GM18526 (cell line): Measurements from ENCODE around the gene LRRN2.

Experiments
- POLR2A ChIP-seq: IDR thresholded peaks from 3 replicates; pipeline ENCODE4 v1.6.1; 2011; ENCODE audit not compliant: insufficient read length; ENCODE audit errors: extremely low read depth

The LRRN2 gene

DNA sequence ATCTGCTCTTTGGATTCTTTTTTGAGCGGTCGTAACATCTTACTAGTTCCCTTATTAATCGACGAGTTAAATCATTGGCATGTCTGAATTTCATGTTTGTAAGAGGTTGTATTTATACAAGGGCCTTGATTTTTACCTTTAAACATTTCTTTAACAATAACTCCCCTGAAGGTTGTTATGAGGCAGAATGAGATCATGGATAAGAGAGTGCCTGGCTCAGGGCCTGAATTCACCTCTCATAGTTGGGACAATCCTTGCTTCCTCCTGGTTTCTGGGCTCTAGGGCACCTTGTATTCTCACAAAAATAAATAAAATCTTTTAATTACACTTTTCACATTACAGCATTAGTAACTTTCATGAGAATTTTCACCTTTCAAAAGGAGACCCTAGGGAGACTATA is 113.9 kb downstream of the LRRN2 start:
- TF ChIP-seq POLR2A: no peak

DNA sequence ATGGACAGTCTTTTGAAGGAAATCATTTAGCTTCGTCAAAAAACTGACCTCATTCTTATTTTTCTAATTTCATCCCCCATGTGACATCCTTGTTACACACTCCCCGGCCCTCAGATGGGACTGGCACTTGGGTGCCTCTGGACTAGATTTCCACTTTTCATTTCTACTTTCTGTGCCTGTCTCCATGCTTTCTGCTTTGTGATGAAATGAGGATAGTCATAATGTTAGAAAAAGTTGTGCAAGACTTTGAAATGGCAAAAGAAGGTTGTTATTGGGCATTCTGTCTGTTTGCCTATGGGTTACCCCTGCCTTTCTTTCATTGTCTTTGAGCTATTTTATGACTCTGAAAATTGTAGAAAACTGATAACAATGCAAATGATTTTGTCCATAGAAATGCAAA is 114.4 kb downstream of the LRRN2 start:
- no peak for TF ChIP-seq POLR2A

DNA sequence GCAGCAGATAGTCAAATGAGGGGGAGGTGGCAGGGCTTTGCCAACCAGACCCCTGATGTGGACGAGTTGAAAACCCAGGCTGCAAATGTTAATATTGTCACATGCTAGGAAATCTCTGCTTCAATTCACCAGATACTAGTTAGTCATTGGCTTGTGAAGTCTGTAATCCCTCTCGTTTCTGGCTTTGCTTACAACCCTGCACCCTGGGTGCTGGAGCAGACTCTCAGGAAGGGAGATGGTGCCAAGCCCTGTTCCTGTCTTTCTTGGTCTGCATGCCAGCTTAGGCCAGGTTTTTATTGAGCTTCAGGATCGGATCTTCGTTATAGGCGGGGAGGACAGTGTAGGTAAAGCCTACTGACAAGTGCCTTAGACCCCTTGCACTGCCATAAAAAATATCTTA is 116.1 kb downstream of the LRRN2 start:
- TF ChIP-seq POLR2A: no peak

DNA sequence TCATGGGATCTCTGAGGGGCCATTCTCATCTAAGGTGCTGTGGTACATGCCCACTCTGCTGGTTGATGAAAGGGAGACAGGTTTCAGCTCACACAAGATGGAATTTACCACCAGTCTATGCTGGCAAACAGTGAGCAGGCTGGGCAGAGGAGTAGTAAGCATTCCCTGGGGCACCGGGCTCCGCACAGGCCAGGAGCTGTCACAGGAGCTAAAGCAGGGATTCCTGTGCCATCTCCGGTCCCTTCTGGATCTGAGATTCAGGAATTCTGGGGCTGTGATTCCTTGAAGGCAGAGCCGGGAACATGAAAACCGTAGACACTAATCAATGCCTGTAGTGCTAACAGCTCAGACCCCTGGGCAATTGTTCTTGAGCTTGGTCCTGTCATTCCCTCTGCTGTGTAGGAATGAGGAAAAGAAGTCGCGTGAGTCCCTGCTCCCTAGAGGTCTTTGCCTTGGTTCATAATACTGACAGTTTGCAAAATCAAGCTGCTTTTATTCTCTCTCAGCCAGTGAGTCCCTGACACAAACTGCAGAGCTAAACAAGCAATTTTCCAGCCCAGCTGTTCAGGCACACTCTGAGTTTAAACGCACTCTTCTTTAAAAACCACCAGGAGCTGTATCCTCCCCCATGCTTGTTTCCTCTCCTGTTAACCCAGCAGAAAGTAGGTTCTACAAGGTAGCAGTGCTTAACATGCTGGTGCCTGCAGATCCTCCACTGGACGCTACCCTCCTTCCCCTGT is 116.8 kb downstream of the LRRN2 start:
- no peak for TF ChIP-seq POLR2A
